Kidney epithelial cell (primary cell): ENCODE data around the gene SMIM31. TPM values are rescaled to one million over a fixed set of nuclear protein-coding genes. Genes with fewer than 3 reads are reported as not detected.

Experiments
- DNase-seq: peaks from one replicate; pipeline ENCODE4 v3.0.0-alpha.2; 2010; ENCODE audit warnings: low read depth
- H3K27me3 ChIP-seq: 2 replicates; pipeline ENCODE4 v1.6.0; 2011; ENCODE audit warnings: low read length; ENCODE audit not compliant: control insufficient read depth, insufficient read depth
- H3K36me3 ChIP-seq: 2 replicates; pipeline ENCODE4 v1.5.1; 2011; ENCODE audit warnings: low read length; ENCODE audit not compliant: control insufficient read depth, insufficient read depth
- H3K4me3 ChIP-seq: 2 replicates; pipeline ENCODE4 v1.5.1; 2011; ENCODE audit warnings: low read depth, mild to moderate bottlenecking, control low read depth, low read length
- CTCF ChIP-seq: IDR thresholded peaks from 2 replicates; pipeline ENCODE4 v1.5.1; 2011; ENCODE audit warnings: mild to moderate bottlenecking, moderate library complexity, low read length, control low read depth, inconsistent platforms; ENCODE audit not compliant: insufficient read depth, poor library complexity, severe bottlenecking
- total RNA-seq: library from RNA; depleted of rRNA; stranded (reverse); fragments of >200 nt; gene quantifications from 2 replicates; pipeline ENCODE4 v1.2.3, GENCODE V29; 2015

SMIM31 gene
- total RNA-seq, 1 donor from 2014 or later: not detected

- no peak for TF ChIP-seq CTCF
- no peak overlapping the region for H3K4me3 ChIP-seq
- no peaks in the 10 kb centered on the region for H3K36me3 ChIP-seq
- H3K27me3 ChIP-seq: no peaks in the 10 kb centered on the region
- no peak for DNase-seq
These were observed 49.8 kb downstream of the SMIM31 start for GRCh38 chr4:164803702-164804101.

GRCh38 chr4:164807611-164808010 lies 53.7 kb downstream of the SMIM31 start:
- DNase-seq: no peak
- no peak for TF ChIP-seq CTCF
- Histone ChIP-seq H3K4me3 (no peak overlapping the region), H3K36me3 (no peaks in the 10 kb centered on the region), H3K27me3 (no peaks in the 10 kb centered on the region)

- Histone ChIP-seq H3K36me3 (no peaks in the 10 kb centered on the region), H3K27me3 (no peaks in the 10 kb centered on the region), H3K4me3 (no peak overlapping the region)
- no peak for TF ChIP-seq CTCF
- DNase-seq: no peak
These were observed 59.6 kb downstream of the SMIM31 start for GRCh38 chr4:164813554-164813953.

GRCh38 chr4:164815711-164816110 lies 61.8 kb downstream of the SMIM31 start:
- Histone ChIP-seq H3K4me3 (no peak overlapping the region), H3K36me3 (no peaks in the 10 kb centered on the region), H3K27me3 (no peaks in the 10 kb centered on the region)
- TF ChIP-seq CTCF: no peak
- DNase-seq: no peak

- DNase-seq: no peak
- Histone ChIP-seq H3K4me3 (no peak overlapping the region), H3K36me3 (no peaks in the 10 kb centered on the region), H3K27me3 (no peaks in the 10 kb centered on the region)
- no peak for TF ChIP-seq CTCF
These were observed 65.4 kb downstream of the SMIM31 start for GRCh38 chr4:164819366-164819765.

- Histone ChIP-seq H3K27me3 (no peaks in the 10 kb centered on the region), H3K36me3 (no peaks in the 10 kb centered on the region), H3K4me3 (no peak overlapping the region)
- DNase-seq: no peak
- TF ChIP-seq CTCF: no peak
These were observed 67.8 kb downstream of the SMIM31 start for GRCh38 chr4:164821711-164822110.
